Activated T-cell treated with anti-CD3 and anti-CD28 coated beads, Interleukin-2, amount 50 U/mL, for 72 hours (primary cell): ENCODE data around the gene BPTF. TPM values are rescaled to one million over a fixed set of nuclear protein-coding genes. Genes with fewer than 3 reads are reported as not detected.
"Not testable (repeated sequence)": the region's sequence is repeated elsewhere in the genome, so short reads cannot be mapped to it uniquely, and the experiment has no call there.

Experiments used
- ATAC-seq, 2 donors: fragments of 150-1000 bp; cut with Tn5 transposase; replicated peaks in 1 of 2; 2 replicates each; pipeline ENCODE4 v1.10.0; 2021; ENCODE audit warnings: moderate library complexity in 2 of 2, mild to moderate bottlenecking in 1 of 2
- DNase-seq, 2 donors: peaks; one replicate each; pipeline ENCODE4 v3.0.0; 2021 to 2022; ENCODE audit warnings: mixed read lengths in 1 of 2
- H3K27ac Mint-ChIP-seq: one replicate; pipeline ENCODE4 v1.8.0; 2022; ENCODE audit warnings: mild to moderate bottlenecking, moderate library complexity, mixed read lengths
- H3K27me3 Mint-ChIP-seq: one replicate; pipeline ENCODE4 v1.8.0; 2022; ENCODE audit warnings: low read depth, mixed read lengths
- H3K36me3 Mint-ChIP-seq, 2 donors: one replicate each; pipeline ENCODE4 v1.8.0; 2022; ENCODE audit warnings: mixed read lengths in 2 of 2, mild to moderate bottlenecking in 1 of 2; ENCODE audit not compliant: insufficient read depth in 2 of 2
- H3K4me1 Mint-ChIP-seq: one replicate; pipeline ENCODE4 v1.8.0; 2022; ENCODE audit warnings: low read depth, mixed read lengths
- H3K4me3 Mint-ChIP-seq, 2 donors: one replicate each; pipeline ENCODE4 v1.8.0; 2022; ENCODE audit warnings: mild to moderate bottlenecking in 2 of 2, mixed read lengths in 2 of 2, moderate library complexity in 2 of 2
- H3K9me3 Mint-ChIP-seq, 2 donors: one replicate each; pipeline ENCODE4 v1.8.0; 2022; ENCODE audit warnings: mixed read lengths in 2 of 2
- total RNA-seq, 2 donors: library from RNA; stranded (reverse); gene quantifications; one replicate each; pipeline ENCODE4 v1.2.3, GENCODE V29; 2022

Gene BPTF
- total RNA-seq, 2 donors from 2014 or later: 86.9 to 95.1 TPM

DNA sequence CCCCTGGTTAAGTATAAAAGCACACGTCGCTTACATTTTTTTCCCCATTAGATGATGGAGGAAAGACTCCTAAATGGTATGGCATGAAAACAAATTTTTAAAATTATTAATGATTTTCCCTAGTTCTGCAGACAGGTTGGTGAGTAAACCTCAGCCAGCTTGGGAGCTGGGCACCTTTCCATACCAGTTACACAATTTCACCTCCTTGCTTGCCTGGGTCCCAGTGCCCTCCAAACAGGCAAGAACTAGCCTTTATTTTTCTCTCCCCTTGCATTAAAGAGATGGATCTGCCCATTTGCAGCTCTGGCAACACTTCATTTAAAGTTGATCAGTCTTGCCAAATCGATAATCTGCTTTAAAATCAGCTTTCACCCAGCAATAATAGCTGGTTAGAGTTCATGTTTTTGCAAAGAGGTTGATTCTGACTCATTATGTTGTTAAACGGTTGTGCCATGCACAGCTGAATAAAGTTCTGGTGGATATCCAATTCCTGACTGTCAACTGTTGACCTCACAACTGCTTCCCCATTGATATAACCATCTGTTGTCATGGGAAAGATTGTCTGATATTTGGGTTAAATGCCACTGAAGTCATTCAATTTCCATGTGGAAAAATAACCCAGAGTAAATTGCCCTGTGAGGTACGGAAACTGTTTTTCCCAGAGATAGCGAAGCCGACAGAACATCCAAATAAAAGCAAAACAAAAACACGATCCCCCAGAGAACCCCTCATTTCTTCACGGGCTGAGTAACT is 169.7 kb downstream of the BPTF start:
- ATAC-seq (no peak), DNase-seq (no peak)
- Mint-ChIP-seq H3K4me3 (peak overlapping the region; percentile 89 to 97), H3K36me3 (peaks cover 8 to 13% of the 10 kb centered on the region in 2 donors), H3K27me3 (peaks cover 24% of the 10 kb centered on the region), H3K4me1 (peaks cover 35% of the 10 kb centered on the region), H3K9me3 (no peaks in the 10 kb centered on the region), H3K27ac (peak overlapping the region; percentile 82)

DNA sequence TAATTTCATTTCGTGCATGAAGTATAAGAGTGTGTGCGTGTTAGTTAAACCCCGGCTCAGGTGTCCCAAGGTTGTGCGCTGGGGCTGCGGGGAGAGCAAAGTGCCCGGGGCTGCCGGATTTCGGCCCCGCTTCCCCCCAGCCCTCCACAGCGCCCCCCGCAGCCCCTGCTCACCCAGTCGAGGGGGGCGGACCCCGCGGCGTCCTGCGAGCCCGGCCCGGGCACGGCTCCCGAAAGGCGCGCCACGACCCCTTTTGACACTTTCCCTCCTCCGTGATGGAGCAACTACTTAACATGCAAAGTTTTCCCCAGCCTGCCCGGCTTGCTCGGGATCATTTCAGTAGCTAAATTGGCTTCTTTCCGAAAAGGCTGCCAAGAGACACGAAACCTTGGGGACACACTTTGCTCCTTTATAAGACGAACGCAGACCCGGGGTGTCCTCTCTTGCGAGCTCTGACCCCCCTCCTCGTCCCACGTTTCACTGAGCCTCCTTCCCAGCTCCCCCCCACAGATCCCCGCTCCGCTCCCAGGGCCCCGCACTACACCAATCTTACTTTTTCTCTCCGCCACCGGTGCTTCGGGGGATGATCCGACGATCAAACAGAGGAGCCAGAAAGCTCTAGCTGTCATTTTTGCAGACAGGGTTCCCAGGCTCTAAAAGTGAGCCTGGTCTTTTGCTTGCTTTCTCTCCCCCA is 170.4 kb downstream of the BPTF start:
- H3K36me3 Mint-ChIP-seq: peaks cover 8 to 13% of the 10 kb centered on the region in 2 donors
- peaks cover 35% of the 10 kb centered on the region for H3K4me1 Mint-ChIP-seq
- H3K27me3 Mint-ChIP-seq: peaks cover 24% of the 10 kb centered on the region
- peak overlapping the region; percentile 82 for H3K27ac Mint-ChIP-seq
- H3K9me3 Mint-ChIP-seq: no peaks in the 10 kb centered on the region
- ATAC-seq: peak in 1 of 2 donors; percentile 10
- peak overlapping the region; percentile 89 to 97 for H3K4me3 Mint-ChIP-seq
- DNase-seq: peak; percentile 44 to 48

DNA sequence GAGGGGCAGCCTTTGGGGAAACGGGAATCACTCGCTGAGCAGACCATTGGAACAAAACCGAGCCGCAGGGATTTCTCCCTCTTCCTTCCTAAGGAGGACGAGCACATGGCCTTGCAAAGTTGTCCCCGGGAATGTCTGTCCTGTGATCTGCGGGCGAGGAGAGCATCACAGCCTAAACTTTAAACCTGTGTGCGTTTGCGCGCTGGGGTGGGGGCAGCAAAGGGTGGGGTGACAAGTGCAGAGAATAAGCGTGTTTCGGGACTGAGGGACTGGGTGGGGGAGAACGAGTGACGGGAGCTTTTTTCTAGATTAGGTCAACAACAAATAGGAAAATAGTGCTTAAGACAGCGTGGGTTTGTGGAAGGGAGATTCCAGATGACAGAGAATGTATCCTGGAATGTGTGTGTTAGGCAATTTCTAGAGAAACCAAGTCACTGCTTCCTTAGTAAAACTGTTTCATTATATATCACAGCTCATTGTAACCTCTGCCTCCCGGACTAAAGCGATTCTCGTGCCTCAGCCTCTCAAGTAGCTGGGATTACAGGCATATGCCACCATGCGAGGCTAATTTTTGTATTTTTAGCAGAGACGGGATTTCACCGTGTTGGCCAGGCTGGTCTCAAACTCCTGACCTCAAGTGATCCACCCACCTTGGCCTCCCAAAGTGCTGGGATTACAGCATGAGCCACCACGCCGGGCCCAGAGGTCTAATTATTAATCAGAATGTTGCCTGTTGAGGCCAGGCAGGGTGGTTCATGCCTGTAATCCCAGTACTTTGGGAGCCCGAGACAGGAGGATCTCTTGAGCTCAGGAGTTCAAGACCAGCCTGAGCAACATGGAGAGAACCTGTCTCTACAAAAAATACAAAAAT is 171.2 kb downstream of the BPTF start, which contains the start of gene C17orf58:
Gene C17orf58 (minus strand): TSS at position 169 of the 871 bp plus-strand sequence. CDS start 271 bp downstream, outside the sequence.
- H3K9me3 Mint-ChIP-seq: not testable (repeated sequence)
- ATAC-seq (peak; percentile 10 to 33), DNase-seq (peak; percentile 31 to 35)
- H3K27me3 Mint-ChIP-seq: peaks cover 24% of the 10 kb centered on the region
- H3K36me3 Mint-ChIP-seq: peaks cover 8 to 13% of the 10 kb centered on the region in 2 donors
- H3K4me3 Mint-ChIP-seq: peak within 1 kb of the TSS; percentile 89 to 97
- peaks cover 35% of the 10 kb centered on the region for H3K4me1 Mint-ChIP-seq
- peak within 1 kb of the TSS; percentile 83 for H3K27ac Mint-ChIP-seq

DNA sequence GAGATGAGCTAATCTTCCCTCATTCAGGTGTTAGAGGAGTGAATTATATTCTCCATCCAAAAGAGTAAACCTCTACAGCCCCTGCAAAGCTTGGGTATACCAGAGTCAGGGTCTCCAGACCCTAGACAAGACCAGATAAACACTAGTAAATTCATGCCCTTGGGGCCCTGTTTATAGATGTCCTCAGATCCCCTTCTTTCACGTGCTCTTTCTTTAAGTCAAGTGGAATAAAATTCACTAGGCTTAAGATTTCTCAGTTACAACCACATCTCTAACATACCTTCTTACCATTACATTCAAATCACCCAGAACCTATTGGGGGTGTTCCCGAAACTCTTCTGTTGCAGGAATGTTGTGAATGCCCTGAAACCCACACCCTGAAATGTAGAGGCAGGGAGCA is 173.2 kb downstream of the BPTF start:
- Mint-ChIP-seq H3K27ac (no peak overlapping the region), H3K27me3 (peaks cover 24% of the 10 kb centered on the region), H3K4me3 (no peak overlapping the region), H3K4me1 (peaks cover 28% of the 10 kb centered on the region), H3K36me3 (peaks cover 5 to 10% of the 10 kb centered on the region in 2 donors), H3K9me3 (no peaks in the 10 kb centered on the region)
- no peak for DNase-seq
- ATAC-seq: no peak

DNA sequence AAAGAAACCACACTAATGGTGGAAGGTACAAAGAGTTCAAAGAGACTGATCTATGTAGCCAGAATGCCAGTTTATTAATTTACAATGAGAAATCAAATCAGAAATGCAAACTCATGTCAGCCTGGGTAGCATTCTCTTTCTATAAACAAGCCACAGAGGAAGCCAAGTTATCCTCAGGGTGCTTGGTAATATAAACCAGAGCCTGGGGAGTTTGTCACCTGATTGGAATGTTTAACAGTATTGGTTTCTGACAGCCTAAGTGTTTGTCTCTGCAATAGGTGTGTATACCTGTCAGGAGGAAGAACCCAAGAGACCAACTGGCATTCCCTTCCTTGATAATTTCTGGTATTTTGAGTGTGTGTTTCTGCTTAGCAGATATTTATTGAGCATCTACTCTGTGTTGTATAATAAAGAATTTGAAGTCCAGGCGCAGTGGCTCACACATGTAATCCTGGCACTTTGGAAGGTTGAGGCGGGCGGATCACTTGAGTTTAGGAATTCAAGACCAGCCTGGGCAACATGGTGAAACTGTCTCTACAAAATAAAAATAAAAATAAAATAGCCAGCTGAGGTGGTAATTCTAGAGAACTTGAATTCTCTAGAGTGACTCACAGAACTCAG is 174.1 kb downstream of the BPTF start:
- Mint-ChIP-seq H3K4me1 (peaks cover 23% of the 10 kb centered on the region), H3K36me3 (peaks cover 5 to 8% of the 10 kb centered on the region in 2 donors), H3K9me3 (no peaks in the 10 kb centered on the region), H3K27me3 (peaks cover 24% of the 10 kb centered on the region), H3K4me3 (no peak overlapping the region), H3K27ac (no peak overlapping the region)
- ATAC-seq: no peak
- DNase-seq: no peak

DNA sequence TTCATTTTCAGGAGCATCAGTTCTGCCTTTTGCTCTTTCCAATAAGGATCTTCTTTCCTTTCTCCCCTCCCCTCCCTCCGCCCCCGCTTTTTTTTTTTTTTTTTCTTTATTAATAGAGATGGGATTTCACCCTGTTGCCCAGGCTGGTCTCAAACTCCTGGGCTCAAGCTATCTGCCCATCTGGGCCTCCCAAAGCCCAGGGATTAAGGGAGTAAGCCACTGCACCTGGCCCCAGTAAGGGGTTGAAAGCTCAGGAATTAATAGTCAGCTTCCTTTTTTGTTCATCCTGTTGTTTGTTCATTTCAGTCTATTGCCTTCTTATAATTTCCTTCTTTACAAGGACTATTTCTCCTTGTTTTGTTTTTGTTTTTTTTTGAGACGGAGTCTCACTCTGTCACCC is 178.9 kb downstream of the BPTF start:
- DNase-seq (no peak), ATAC-seq (no peak)
- H3K27ac Mint-ChIP-seq: no peak overlapping the region
- H3K36me3 Mint-ChIP-seq: no peaks in the 10 kb centered on the region
- no peak overlapping the region for H3K4me3 Mint-ChIP-seq
- no peaks in the 10 kb centered on the region for H3K9me3 Mint-ChIP-seq
- no peaks in the 10 kb centered on the region for H3K4me1 Mint-ChIP-seq
- no peaks in the 10 kb centered on the region for H3K27me3 Mint-ChIP-seq

DNA sequence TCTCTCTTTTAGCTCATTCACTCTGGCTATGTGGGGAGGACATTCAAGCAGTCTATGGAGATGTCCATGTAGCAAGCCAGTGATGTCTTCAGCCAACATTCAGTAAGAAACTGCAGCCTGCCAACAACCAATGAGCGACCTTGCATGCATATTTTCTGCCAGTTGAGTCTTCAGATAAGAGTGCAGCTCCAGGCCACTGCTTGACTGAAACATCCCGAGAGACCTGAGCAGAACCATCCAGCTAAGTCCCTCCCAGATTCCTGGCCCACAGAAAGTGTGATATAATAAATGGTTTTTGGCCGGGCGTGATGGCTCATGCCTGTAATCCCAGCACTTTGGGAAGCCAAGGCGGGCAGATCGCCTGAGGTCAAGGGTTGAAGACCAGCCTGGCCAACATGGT is 181.5 kb downstream of the BPTF start:
- no peaks in the 10 kb centered on the region for H3K36me3 Mint-ChIP-seq
- no peaks in the 10 kb centered on the region for H3K27me3 Mint-ChIP-seq
- no peak overlapping the region for H3K27ac Mint-ChIP-seq
- peaks cover 5% of the 10 kb centered on the region for H3K4me1 Mint-ChIP-seq
- no peak overlapping the region for H3K4me3 Mint-ChIP-seq
- H3K9me3 Mint-ChIP-seq: no peaks in the 10 kb centered on the region
- ATAC-seq: no peak
- DNase-seq: no peak

DNA sequence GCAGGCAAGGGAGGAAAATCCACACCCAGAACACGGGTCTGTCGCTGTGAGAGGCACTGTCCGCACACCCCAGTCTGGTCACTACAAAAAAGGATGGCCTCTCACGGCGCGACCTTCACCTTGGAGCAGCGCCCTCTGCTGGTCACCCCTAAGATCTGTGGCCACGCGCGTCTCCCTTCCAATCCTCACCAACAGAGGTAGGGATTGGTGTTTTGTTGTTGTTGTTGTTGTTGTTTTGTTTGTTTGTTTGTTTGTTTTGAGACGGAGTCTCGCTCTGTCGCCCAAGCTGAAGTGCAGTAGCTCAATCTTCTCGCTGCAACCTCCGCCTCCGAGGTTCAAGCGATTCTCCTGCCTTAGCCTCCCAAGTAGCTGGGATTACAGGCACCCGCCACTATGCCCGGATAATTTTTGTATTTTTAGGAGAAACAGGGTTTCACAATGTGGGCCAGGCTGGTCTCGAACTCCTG is 185.9 kb downstream of the BPTF start:
- no peaks in the 10 kb centered on the region for H3K36me3 Mint-ChIP-seq
- peak overlapping the region; percentile 69 to 83 for H3K4me3 Mint-ChIP-seq
- H3K9me3 Mint-ChIP-seq: no peaks in the 10 kb centered on the region
- ATAC-seq: peak; percentile 84 to 93
- H3K27ac Mint-ChIP-seq: no peak overlapping the region
- DNase-seq: peak; percentile 73 to 81
- H3K4me1 Mint-ChIP-seq: peaks cover 5% of the 10 kb centered on the region
- H3K27me3 Mint-ChIP-seq: no peaks in the 10 kb centered on the region

DNA sequence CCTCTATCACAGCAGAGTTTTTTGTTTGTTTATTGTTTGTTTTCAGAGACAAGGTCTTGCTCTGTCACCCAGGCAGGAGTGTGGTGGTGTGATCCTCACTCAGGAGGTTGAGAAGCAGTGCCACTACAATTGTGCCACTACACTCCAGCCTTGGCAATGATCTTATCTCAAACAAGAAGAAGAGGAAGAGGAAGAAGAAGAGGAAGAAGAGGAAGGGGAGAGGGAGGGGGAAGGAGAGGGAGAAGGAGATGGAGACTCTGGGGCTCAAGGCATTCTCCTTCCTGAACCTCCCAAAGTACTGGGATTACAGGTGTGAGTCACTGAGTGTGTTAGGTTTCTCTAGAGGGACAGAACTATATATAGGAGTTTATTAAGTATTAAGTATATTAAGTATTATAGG is 188.1 kb downstream of the BPTF start:
- Mint-ChIP-seq H3K4me3 (no peak overlapping the region), H3K4me1 (peaks cover 5% of the 10 kb centered on the region), H3K27ac (no peak overlapping the region)

DNA sequence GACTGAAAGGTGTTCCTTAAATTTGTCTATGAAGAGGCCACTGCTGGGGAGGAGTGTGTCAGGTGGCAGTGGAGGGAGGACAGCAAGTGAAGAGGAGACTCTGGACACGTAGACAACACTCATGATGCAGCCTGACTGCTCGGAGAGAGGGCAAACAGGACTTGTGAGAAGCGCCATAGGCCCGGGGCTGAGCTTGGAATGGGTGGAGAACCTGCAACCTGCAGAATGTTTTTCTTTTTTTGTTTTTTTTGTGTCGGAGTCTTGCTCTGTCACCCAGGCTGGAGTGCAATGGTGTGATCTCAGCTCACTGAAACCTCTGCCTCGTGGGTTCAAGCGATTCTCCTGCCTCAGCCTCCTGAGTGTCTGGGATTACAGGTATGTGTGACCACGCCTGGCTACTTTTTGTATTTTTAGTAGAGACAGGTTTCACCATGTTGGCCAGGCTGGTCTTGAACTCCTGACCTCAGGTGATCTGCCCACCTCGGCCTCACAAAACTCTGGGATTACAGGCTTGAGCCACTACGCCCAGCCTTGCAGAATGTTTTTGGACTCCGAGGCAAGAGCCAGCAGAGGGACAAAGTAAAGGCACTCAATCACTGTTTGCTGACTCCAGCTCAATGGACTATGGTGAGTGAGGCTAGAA is 189.9 kb downstream of the BPTF start:
- Mint-ChIP-seq H3K4me1 (peaks cover 15% of the 10 kb centered on the region), H3K9me3 (no peaks in the 10 kb centered on the region), H3K36me3 (peaks cover 0 to 4% of the 10 kb centered on the region in 2 donors), H3K27me3 (no peaks in the 10 kb centered on the region), H3K27ac (no peak overlapping the region), H3K4me3 (no peak overlapping the region)
- no peak for ATAC-seq
- no peak for DNase-seq

More for the DNA sequence above, 188.1 kb downstream of the BPTF start:
- H3K9me3 Mint-ChIP-seq: no peaks in the 10 kb centered on the region
- no peaks in the 10 kb centered on the region for H3K27me3 Mint-ChIP-seq
- ATAC-seq (no peak), DNase-seq (no peak)
- H3K36me3 Mint-ChIP-seq: no peaks in the 10 kb centered on the region

DNA sequence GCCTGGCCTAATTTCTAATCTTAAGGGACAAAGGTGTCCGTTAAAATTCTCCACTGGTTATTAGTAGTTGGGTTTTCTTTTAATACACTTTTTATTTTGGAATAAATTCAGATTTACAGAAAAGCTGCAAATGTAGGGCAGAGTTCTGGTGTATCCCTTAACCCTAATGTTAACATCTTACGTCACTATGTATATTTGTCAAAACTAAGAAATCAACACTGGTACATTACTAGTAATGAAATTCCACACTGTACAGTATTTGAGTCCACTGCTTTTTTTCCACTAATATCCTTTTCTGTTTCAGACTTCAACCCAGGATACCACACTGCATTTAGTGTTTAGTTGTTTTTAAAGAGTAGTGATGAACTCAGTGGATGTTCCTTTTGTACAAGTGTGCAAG is 191.5 kb downstream of the BPTF start:
- Mint-ChIP-seq H3K27ac (no peak overlapping the region), H3K4me3 (no peak overlapping the region), H3K36me3 (peaks cover 0 to 4% of the 10 kb centered on the region in 2 donors), H3K4me1 (peaks cover 17% of the 10 kb centered on the region), H3K9me3 (no peaks in the 10 kb centered on the region), H3K27me3 (no peaks in the 10 kb centered on the region)
- DNase-seq (no peak), ATAC-seq (no peak)

DNA sequence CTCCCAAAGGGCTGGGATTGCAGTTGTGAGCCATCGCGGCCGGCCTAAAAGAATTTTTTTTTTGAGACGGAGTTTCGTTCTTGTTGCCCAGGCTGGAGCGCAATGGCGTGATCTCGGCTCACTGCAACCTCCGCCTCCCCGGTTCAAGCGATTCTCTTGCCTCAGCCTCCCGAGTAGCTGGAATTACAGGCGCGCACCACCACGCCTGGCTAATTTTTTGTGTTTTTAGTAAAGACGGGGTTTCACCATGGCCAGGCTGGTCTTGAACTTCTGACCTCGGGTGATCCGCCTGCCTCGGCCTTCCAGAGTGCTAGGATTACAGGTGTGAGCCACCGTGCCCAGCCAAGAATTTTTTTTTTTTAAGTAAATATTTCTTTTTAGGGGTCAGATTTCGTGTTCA is 193.2 kb downstream of the BPTF start:
- peaks cover 17% of the 10 kb centered on the region for H3K4me1 Mint-ChIP-seq
- not testable (repeated sequence) for ATAC-seq, H3K27me3 Mint-ChIP-seq, H3K27ac Mint-ChIP-seq, H3K4me3 Mint-ChIP-seq, DNase-seq, H3K9me3 Mint-ChIP-seq, H3K36me3 Mint-ChIP-seq
